Duodenal mucosa (tissue), 2 donors: ENCODE measurements around the gene SKI.

Experiments
- H3K27ac ChIP-seq: one replicate; pipeline ENCODE4 v1.7.0; 2013; ENCODE audit warnings: low read depth, low read length
- H3K27me3 ChIP-seq, 2 donors: one replicate each; pipeline ENCODE4 v1.7.0; 2013; ENCODE audit warnings: low read length in 2 of 2, control low read depth in 1 of 2; ENCODE audit not compliant: insufficient read depth in 2 of 2, control insufficient read depth in 1 of 2
- H3K36me3 ChIP-seq, 2 donors: one replicate each; pipeline ENCODE4 v1.7.0; 2013; ENCODE audit warnings: low read length in 2 of 2, control low read depth in 1 of 2; ENCODE audit not compliant: insufficient read depth in 2 of 2, control insufficient read depth in 1 of 2
- H3K4me1 ChIP-seq, 2 donors: one replicate each; pipeline ENCODE4 v1.7.0; 2013; ENCODE audit warnings: low read length in 2 of 2, control low read depth in 1 of 2; ENCODE audit not compliant: insufficient read depth in 2 of 2, control insufficient read depth in 1 of 2
- H3K4me3 ChIP-seq, 2 donors: one replicate each; pipeline ENCODE4 v1.7.0; 2013; ENCODE audit warnings: low read length in 2 of 2, low read depth in 1 of 2
- H3K9ac ChIP-seq, 2 donors: one replicate each; pipeline ENCODE4 v1.7.0; 2013; ENCODE audit warnings: low read length in 2 of 2, low read depth in 1 of 2
- H3K9me3 ChIP-seq, 2 donors: one replicate each; pipeline ENCODE4 v1.7.0; 2013; ENCODE audit warnings: low read length in 2 of 2, control low read depth in 1 of 2; ENCODE audit not compliant: control insufficient read depth in 1 of 2

The SKI gene

GRCh38 chr1:2202008-2202575 lies 26.0 kb upstream of the SKI start:
- Histone ChIP-seq H3K4me1 (peaks cover 19 to 38% of the 10 kb centered on the region in 2 donors), H3K4me3 (no peak overlapping the region), H3K36me3 (no peaks in the 10 kb centered on the region), H3K9ac (no peak overlapping the region), H3K9me3 (no peaks in the 10 kb centered on the region), H3K27me3 (no peaks in the 10 kb centered on the region), H3K27ac (no peak overlapping the region)

GRCh38 chr1:2202843-2203601 lies 25.1 kb upstream of the SKI start:
- Histone ChIP-seq H3K9ac (no peak overlapping the region), H3K4me1 (peaks cover 19 to 44% of the 10 kb centered on the region in 2 donors), H3K27ac (no peak overlapping the region), H3K9me3 (no peaks in the 10 kb centered on the region), H3K27me3 (no peaks in the 10 kb centered on the region), H3K36me3 (no peaks in the 10 kb centered on the region), H3K4me3 (no peak overlapping the region)

- peak overlapping the region; percentile 30 to 61 for H3K4me3 ChIP-seq
- H3K9ac ChIP-seq = peak overlapping the region in 1 of 2 donors; percentile 15
- H3K9me3 ChIP-seq = no peaks in the 10 kb centered on the region
- peak overlapping the region; percentile 72 for H3K27ac ChIP-seq
- no peaks in the 10 kb centered on the region for H3K36me3 ChIP-seq
- H3K4me1 ChIP-seq = peaks cover 17 to 44% of the 10 kb centered on the region in 2 donors
- no peaks in the 10 kb centered on the region for H3K27me3 ChIP-seq
Observed at GRCh38 chr1:2203671-2204414, 24.3 kb upstream of the SKI start.

- H3K4me3 ChIP-seq = peak overlapping the region; percentile 30 to 61
Observed at GRCh38 chr1:2204415-2205190, 23.5 kb upstream of the SKI start.

GRCh38 chr1:2205191-2205952 lies 22.7 kb upstream of the SKI start:
- H3K27me3 ChIP-seq = no peaks in the 10 kb centered on the region
- H3K9me3 ChIP-seq = no peaks in the 10 kb centered on the region
- peaks cover 10 to 38% of the 10 kb centered on the region in 2 donors for H3K4me1 ChIP-seq
- H3K36me3 ChIP-seq = no peaks in the 10 kb centered on the region
- peak overlapping the region; percentile 61 for H3K4me3 ChIP-seq
- H3K9ac ChIP-seq = peak overlapping the region; percentile 43 to 69
- peak overlapping the region; percentile 42 for H3K27ac ChIP-seq

More at GRCh38 chr1:2204415-2205190, 23.5 kb upstream of the SKI start:
- no peaks in the 10 kb centered on the region for H3K9me3 ChIP-seq
- no peaks in the 10 kb centered on the region for H3K27me3 ChIP-seq
- peak overlapping the region; percentile 43 to 66 for H3K9ac ChIP-seq
- peak overlapping the region; percentile 72 for H3K27ac ChIP-seq
- no peaks in the 10 kb centered on the region for H3K36me3 ChIP-seq
- H3K4me1 ChIP-seq = peaks cover 12 to 38% of the 10 kb centered on the region in 2 donors

GRCh38 chr1:2206813-2207487 lies 21.2 kb upstream of the SKI start:
- Histone ChIP-seq H3K27me3 (no peaks in the 10 kb centered on the region), H3K27ac (peak overlapping the region; percentile 87), H3K9me3 (no peaks in the 10 kb centered on the region), H3K4me1 (peaks cover 10 to 38% of the 10 kb centered on the region in 2 donors), H3K4me3 (peak overlapping the region in 1 of 2 donors; percentile 16), H3K36me3 (no peaks in the 10 kb centered on the region), H3K9ac (no peak overlapping the region)

- no peaks in the 10 kb centered on the region for H3K27me3 ChIP-seq
- no peak overlapping the region for H3K4me3 ChIP-seq
- H3K27ac ChIP-seq = peak overlapping the region; percentile 87
- peaks cover 21 to 49% of the 10 kb centered on the region in 2 donors for H3K4me1 ChIP-seq
- no peaks in the 10 kb centered on the region for H3K9me3 ChIP-seq
- H3K9ac ChIP-seq = no peak overlapping the region
- no peaks in the 10 kb centered on the region for H3K36me3 ChIP-seq
Observed at GRCh38 chr1:2208309-2209239, 19.5 kb upstream of the SKI start.

- Histone ChIP-seq H3K9ac (no peak overlapping the region), H3K36me3 (no peaks in the 10 kb centered on the region), H3K4me1 (peaks cover 25 to 43% of the 10 kb centered on the region in 2 donors), H3K9me3 (no peaks in the 10 kb centered on the region), H3K27ac (no peak overlapping the region), H3K4me3 (no peak overlapping the region), H3K27me3 (no peaks in the 10 kb centered on the region)
Observed at GRCh38 chr1:2209400-2210083, 18.6 kb upstream of the SKI start.
